ENCODE results near the gene DNAH1.

- TF ChIP-seq CTCF (IDR thresholded peaks at IDR 0.05 in 2 of 3, conservative IDR thresholded peaks at IDR 0.05 in 1 of 3; ENCODE audit: borderline replicate concordance in 1 of 3, insufficient read depth in 1 of 3, low read depth in 2 of 3, low read length in 2 of 3) (no peak), POLR2A (IDR thresholded peaks at IDR 0.05; ENCODE audit: borderline replicate concordance, extremely low read depth, insufficient read depth, insufficient read length) (no peak), POLR2AphosphoS5 (IDR thresholded peaks at IDR 0.05; ENCODE audit: low read depth, low read length) (no peak)
These were observed 29.5 kb downstream of the DNAH1 start for GRCh38 chr3:52345521-52346109.
